ENCODE results near the gene FAM131C. TPM values are rescaled to one million over a fixed set of nuclear protein-coding genes. Genes with fewer than 3 reads are reported as not detected.

Gene FAM131C
- total RNA-seq, 1 experiment from 2014 or later = 0.41 TPM

DNA sequence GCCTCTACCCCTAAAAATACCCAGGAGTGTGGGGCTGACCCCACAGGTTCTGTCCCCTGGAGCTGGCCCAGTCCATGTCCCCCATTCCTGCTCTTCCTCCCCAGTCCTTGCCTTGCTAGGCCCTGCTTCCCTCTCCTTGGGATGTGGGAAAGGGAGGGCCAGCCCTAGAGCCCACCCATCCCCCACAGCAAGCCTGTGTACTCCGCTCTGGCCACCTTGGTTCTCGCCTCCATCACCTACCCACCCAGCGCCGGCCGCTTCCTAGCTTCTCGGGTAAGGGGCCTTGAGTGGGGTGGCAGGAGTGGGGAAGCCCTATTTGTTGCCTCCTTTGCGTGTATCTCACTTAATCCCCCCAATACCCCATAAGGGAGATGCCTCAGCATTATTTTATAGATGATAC is 23.1 kb downstream of the FAM131C start:
- Mint-ChIP-seq H3K27ac (ENCODE audit: unreplicated experiment) (no peak overlapping the region), H3K4me1 (ENCODE audit: low read depth, unreplicated experiment) (no peaks in the 10 kb centered on the region), H3K9me3 (ENCODE audit: unreplicated experiment) (no peaks in the 10 kb centered on the region), H3K36me3 (ENCODE audit: insufficient read depth, unreplicated experiment) (no peaks in the 10 kb centered on the region), H3K27me3 (ENCODE audit: insufficient read depth, unreplicated experiment) (no peaks in the 10 kb centered on the region), H3K4me3 (ENCODE audit: unreplicated experiment) (no peak overlapping the region)
- BruUV-seq (replicated peaks) = no TSS peak
- POLR2A ChIA-PET = no interaction called here
- TF ChIP-seq, protein P1, sequence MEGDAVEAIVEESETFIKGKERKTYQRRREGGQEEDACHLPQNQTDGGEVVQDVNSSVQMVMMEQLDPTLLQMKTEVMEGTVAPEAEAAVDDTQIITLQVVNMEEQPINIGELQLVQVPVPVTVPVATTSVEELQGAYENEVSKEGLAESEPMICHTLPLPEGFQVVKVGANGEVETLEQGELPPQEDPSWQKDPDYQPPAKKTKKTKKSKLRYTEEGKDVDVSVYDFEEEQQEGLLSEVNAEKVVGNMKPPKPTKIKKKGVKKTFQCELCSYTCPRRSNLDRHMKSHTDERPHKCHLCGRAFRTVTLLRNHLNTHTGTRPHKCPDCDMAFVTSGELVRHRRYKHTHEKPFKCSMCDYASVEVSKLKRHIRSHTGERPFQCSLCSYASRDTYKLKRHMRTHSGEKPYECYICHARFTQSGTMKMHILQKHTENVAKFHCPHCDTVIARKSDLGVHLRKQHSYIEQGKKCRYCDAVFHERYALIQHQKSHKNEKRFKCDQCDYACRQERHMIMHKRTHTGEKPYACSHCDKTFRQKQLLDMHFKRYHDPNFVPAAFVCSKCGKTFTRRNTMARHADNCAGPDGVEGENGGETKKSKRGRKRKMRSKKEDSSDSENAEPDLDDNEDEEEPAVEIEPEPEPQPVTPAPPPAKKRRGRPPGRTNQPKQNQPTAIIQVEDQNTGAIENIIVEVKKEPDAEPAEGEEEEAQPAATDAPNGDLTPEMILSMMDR (IDR thresholded peaks at IDR 0.05; ENCODE audit: insufficient read depth in 1 of 2, low read depth in 1 of 2, low read length in 1 of 2, severe bottlenecking in 1 of 2, unreplicated experiment in 1 of 2) = no peak
- no peak overlapping the region for H3K4me3 ChIP-seq (ENCODE audit: low read depth, low read length)
- H3K9me3 ChIP-seq = no peaks in the 10 kb centered on the region
- intact Hi-C loops (cut with micrococcal nuclease; ENCODE audit: unreplicated experiment) = no loop called here
- H3K36me3 ChIP-seq (ENCODE audit: control insufficient read depth, insufficient read depth, low read length) = no peaks in the 10 kb centered on the region
- CTCF ChIA-PET = interaction anchor here (1.1 kb wide), 1 partner anchor 9 kb away, joined by 3 read pairs; no protein-coding TSS in a partner anchor
- no peaks in the 10 kb centered on the region for H3K4me1 ChIP-seq
- H3K27me3 ChIP-seq (replicated peaks; ENCODE audit: control insufficient read depth, insufficient read depth, low read length) = no peaks in the 10 kb centered on the region
- no peak for DNase-seq

DNA sequence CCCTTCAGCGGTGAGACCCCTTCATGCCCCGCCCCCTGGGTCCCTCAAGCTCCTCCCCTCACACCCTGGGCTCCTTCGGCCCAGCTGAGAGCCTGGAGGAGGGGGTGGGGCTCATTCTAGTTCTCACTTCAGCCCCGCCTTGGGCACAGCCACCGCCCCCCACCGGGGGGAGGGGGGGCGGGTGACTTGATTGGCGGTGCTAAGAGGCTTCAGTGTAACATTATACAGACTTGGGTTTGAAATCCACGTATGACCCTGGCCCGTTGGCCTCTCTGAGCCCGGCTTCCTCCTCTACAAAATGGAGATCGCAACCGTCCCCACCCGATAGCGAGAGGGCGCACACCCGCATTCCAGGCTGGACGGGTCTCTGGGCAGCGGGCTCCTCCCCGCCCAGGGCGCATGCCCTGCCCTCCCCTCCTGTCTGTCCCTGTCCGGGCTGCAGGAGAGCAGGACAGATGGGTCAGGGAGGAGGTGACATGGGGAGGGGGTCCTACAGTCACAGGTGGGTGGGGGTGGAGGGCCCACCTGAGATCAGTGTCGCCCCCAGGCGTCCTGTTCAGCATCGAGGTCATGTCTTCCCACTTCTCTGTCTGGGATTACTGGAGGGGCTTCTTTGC is 24.8 kb downstream of the FAM131C start:
- TF ChIP-seq, protein P1 (IDR thresholded peaks at IDR 0.05; ENCODE audit: insufficient read depth in 1 of 2, low read depth in 1 of 2, low read length in 1 of 2, severe bottlenecking in 1 of 2, unreplicated experiment in 1 of 2) = no peak
- Histone ChIP-seq H3K36me3 (ENCODE audit: control insufficient read depth, insufficient read depth, low read length) (no peaks in the 10 kb centered on the region), H3K4me1 (no peaks in the 10 kb centered on the region), H3K4me3 (ENCODE audit: low read depth, low read length) (no peak overlapping the region), H3K9me3 (no peaks in the 10 kb centered on the region), H3K27me3 (replicated peaks; ENCODE audit: control insufficient read depth, insufficient read depth, low read length) (no peaks in the 10 kb centered on the region)
- H3K4me3 Mint-ChIP-seq (ENCODE audit: unreplicated experiment) = no peak overlapping the region
- no TSS peak for BruUV-seq (replicated peaks)
- intact Hi-C loops (cut with micrococcal nuclease; ENCODE audit: unreplicated experiment) = no loop called here
- POLR2A ChIA-PET = no interaction called here
- no peaks in the 10 kb centered on the region for H3K9me3 Mint-ChIP-seq (ENCODE audit: unreplicated experiment)
- H3K4me1 Mint-ChIP-seq (ENCODE audit: low read depth, unreplicated experiment) = no peaks in the 10 kb centered on the region
- no peak overlapping the region for H3K27ac Mint-ChIP-seq (ENCODE audit: unreplicated experiment)
- H3K27me3 Mint-ChIP-seq (ENCODE audit: insufficient read depth, unreplicated experiment) = no peaks in the 10 kb centered on the region
- no peak for DNase-seq
- H3K36me3 Mint-ChIP-seq (ENCODE audit: insufficient read depth, unreplicated experiment) = no peaks in the 10 kb centered on the region
- CTCF ChIA-PET = no interaction called here

DNA sequence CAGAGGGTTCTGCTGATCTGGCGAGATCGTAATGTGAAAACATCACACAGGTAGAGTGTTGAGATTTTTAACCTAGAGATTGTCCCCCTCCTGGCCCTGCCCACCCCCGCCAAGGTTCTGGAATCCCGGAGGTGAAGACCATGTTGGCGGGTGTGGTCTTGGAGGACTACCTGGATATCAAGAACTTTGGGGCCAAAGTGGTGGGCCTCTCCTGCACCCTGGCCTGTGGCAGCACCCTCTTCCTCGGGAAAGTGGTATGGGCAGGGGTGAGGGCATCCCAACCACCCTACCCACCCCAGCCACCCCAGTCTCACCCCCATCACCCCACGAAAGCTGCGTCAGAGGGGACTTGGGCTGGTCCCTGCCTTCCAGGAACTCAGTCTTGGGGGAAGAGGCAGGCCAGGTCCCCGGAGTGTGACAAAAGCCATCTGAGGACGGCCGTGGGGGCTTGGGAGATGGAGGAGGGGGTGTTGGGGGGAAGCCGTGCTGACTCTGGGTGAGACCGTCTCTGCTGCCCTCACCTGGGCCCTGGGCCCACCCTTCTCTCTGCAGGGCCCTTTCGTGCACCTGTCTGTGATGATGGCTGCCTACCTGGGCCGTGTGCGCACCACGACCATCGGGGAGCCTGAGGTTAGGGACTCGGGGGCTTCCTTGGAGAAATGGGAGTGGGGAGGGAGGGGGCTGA is 25.5 kb downstream of the FAM131C start:
- no peaks in the 10 kb centered on the region for H3K27me3 ChIP-seq (replicated peaks; ENCODE audit: control insufficient read depth, insufficient read depth, low read length)
- no peaks in the 10 kb centered on the region for H3K9me3 Mint-ChIP-seq (ENCODE audit: unreplicated experiment)
- no peaks in the 10 kb centered on the region for H3K36me3 ChIP-seq (ENCODE audit: control insufficient read depth, insufficient read depth, low read length)
- no peak overlapping the region for H3K27ac Mint-ChIP-seq (ENCODE audit: unreplicated experiment)
- H3K4me1 ChIP-seq = no peaks in the 10 kb centered on the region
- CTCF ChIA-PET = no interaction called here
- H3K36me3 Mint-ChIP-seq (ENCODE audit: insufficient read depth, unreplicated experiment) = no peaks in the 10 kb centered on the region
- no peaks in the 10 kb centered on the region for H3K9me3 ChIP-seq
- no peak for DNase-seq
- BruUV-seq (replicated peaks) = no TSS peak
- H3K27me3 Mint-ChIP-seq (ENCODE audit: insufficient read depth, unreplicated experiment) = no peaks in the 10 kb centered on the region
- no peak overlapping the region for H3K4me3 Mint-ChIP-seq (ENCODE audit: unreplicated experiment)
- no peak overlapping the region for H3K4me3 ChIP-seq (ENCODE audit: low read depth, low read length)
- TF ChIP-seq, protein P1 (IDR thresholded peaks at IDR 0.05; ENCODE audit: insufficient read depth in 1 of 2, low read depth in 1 of 2, low read length in 1 of 2, severe bottlenecking in 1 of 2, unreplicated experiment in 1 of 2) = no peak
- intact Hi-C loops (cut with micrococcal nuclease; ENCODE audit: unreplicated experiment) = no loop called here
- POLR2A ChIA-PET = no interaction called here
- H3K4me1 Mint-ChIP-seq (ENCODE audit: low read depth, unreplicated experiment) = no peaks in the 10 kb centered on the region

Measured in Caco-2 (cell line).